HCT116 (cell line): ENCODE results near the gene SHISAL2B. TPM values are rescaled to one million over a fixed set of nuclear protein-coding genes. Genes with fewer than 3 reads are reported as not detected.

ENCODE experiments used
- ATAC-seq: fragments of 200-7000 bp; cut with Tn5 transposase; 2 replicates; pipeline ENCODE4 v1.9.1; 2020; ENCODE audit warnings: mild to moderate bottlenecking, moderate library complexity
- BruUV-seq: library from RNA; stranded (reverse); fragments of 400-500 nt; replicated peaks from 2 replicates; lab custom pipeline; 2021; lab: Mats Ljungman, UMichigan
- CTCF ChIA-PET: fragments of 300-600 bp; sonication (Branson Sonifier 250); formaldehyde crosslinking; loops from one replicate; lab custom pipeline; 2021; ENCODE audit warnings: antibody characterized with exemption; lab: Charles Lee
- POLR2A ChIA-PET: fragments of 300-600, 350-600 bp; sonication (Branson Sonifier 250); formaldehyde crosslinking; loops from one replicate; lab custom pipeline; 2021; ENCODE audit warnings: antibody characterized with exemption; lab: Charles Lee
- RAD21 ChIA-PET, 2 experiments: fragments of 300-600 bp; sonication (Branson Sonifier 250); formaldehyde crosslinking; loops; one replicate each; lab custom pipeline; 2023; ENCODE audit warnings: low total read pairs in 2 of 2; ENCODE audit not compliant: uncharacterized antibody in 2 of 2, unreplicated experiment in 2 of 2, low non-redundant PET in 1 of 2; lab: Charles Lee
- DNase-seq: peaks from one replicate; pipeline ENCODE4 v3.0.0-alpha.2; 2010; ENCODE audit warnings: low read depth, low spot score
- H2AFZ ChIP-seq: fragments of 200-600 bp; shearing (Covaris generic), sonication (generic); 2 replicates; pipeline ENCODE4 v1.6.1; 2017; ENCODE audit warnings: low read depth, mixed run types, mixed read lengths, antibody characterized with exemption, low read length; ENCODE audit not compliant: poor library complexity, severe bottlenecking
- H3K27ac ChIP-seq: 2 replicates; pipeline ENCODE4 v1.5.1; 2012; ENCODE audit warnings: low read depth, low read length
- H3K27me3 ChIP-seq: fragments of 200-600 bp; sonication (generic); 2 replicates; pipeline ENCODE4 v1.6.1; 2016; ENCODE audit warnings: mixed run types, low read length, mixed read lengths; ENCODE audit not compliant: insufficient read depth
- H3K36me3 ChIP-seq, 2 experiments: fragments of 200-500 bp in 1 of 2; fragments of 200-600 bp in 1 of 2; sonication (Bioruptor generic) in 1 of 2; sonication (generic) in 1 of 2; 2 replicates each; pipeline versions ENCODE4 v1.5.1 to v1.6.1; 2014 to 2016; ENCODE audit warnings: low read length in 2 of 2, inconsistent platforms in 1 of 2, mixed read lengths in 1 of 2, mixed run types in 1 of 2; ENCODE audit not compliant: insufficient read depth in 2 of 2, control insufficient read depth in 1 of 2
- H3K4me1 ChIP-seq, 2 experiments: fragments of 200-600 bp in 1 of 2; sonication (generic) in 1 of 2; 2 replicates each; pipeline versions ENCODE4 v1.5.1 to v1.6.1; 2012 to 2017; ENCODE audit warnings: low read length in 2 of 2, inconsistent platforms in 1 of 2, mild to moderate bottlenecking in 1 of 2, mixed read lengths in 1 of 2, mixed run types in 1 of 2, moderate library complexity in 1 of 2; ENCODE audit not compliant: insufficient read depth in 2 of 2, control insufficient read depth in 1 of 2
- H3K4me2 ChIP-seq: fragments of 200-600 bp; sonication (generic); 2 replicates; pipeline ENCODE4 v1.6.1; 2017; ENCODE audit warnings: mixed run types, low read length, mixed read lengths
- H3K4me3 ChIP-seq, 2 experiments: fragments of 200-600 bp in 1 of 2; sonication (generic) in 1 of 2; replicated peaks in 1 of 2; 2 replicates each; pipeline ENCODE4 v1.5.1; 2011 to 2016; ENCODE audit warnings: low read length in 2 of 2, control low read depth in 1 of 2, low read depth in 1 of 2, mild to moderate bottlenecking in 1 of 2, mixed read lengths in 1 of 2, mixed run types in 1 of 2
- H3K79me2 ChIP-seq: fragments of 200-600 bp; sonication (generic); 2 replicates; pipeline ENCODE4 v1.6.1; 2017; ENCODE audit warnings: mild to moderate bottlenecking, mixed run types, low read length, moderate library complexity, mixed read lengths; ENCODE audit not compliant: insufficient read depth
- H3K9ac ChIP-seq: fragments of 200-600 bp; sonication (generic); 2 replicates; pipeline ENCODE4 v1.6.1; 2016; ENCODE audit warnings: low read length, mixed read lengths
- H3K9me2 ChIP-seq: fragments of 200-600 bp; sonication (generic), shearing (Covaris generic); 2 replicates; pipeline ENCODE4 v1.6.1; 2017; ENCODE audit warnings: mixed run types, mild to moderate bottlenecking, moderate library complexity; ENCODE audit not compliant: insufficient read depth
- H3K9me3 ChIP-seq, 2 experiments: fragments of 200-500 bp in 1 of 2; fragments of 200-600 bp in 1 of 2; sonication (Bioruptor generic) in 1 of 2; sonication (generic) in 1 of 2; 2 replicates each; pipeline ENCODE4 v1.6.1; 2014 to 2017; ENCODE audit warnings: low read length in 2 of 2, mixed read lengths in 2 of 2, inconsistent platforms in 1 of 2, low read depth in 1 of 2, mild to moderate bottlenecking in 1 of 2, mixed run types in 1 of 2, moderate library complexity in 1 of 2; ENCODE audit not compliant: control insufficient read depth in 1 of 2, insufficient read depth in 1 of 2
- H4K20me1 ChIP-seq: fragments of 200-600 bp; sonication (generic), shearing (Covaris generic); 2 replicates; pipeline ENCODE4 v1.6.1; 2017; ENCODE audit warnings: mixed run types, mild to moderate bottlenecking, moderate library complexity; ENCODE audit not compliant: insufficient read depth
- CBX3 ChIP-seq: IDR thresholded peaks from 2 replicates; pipeline ENCODE4 v1.6.1; 2012; ENCODE audit warnings: low read depth
- CEBPB ChIP-seq: IDR thresholded peaks from 2 replicates; pipeline ENCODE4 v1.6.1; 2012; ENCODE audit warnings: low read depth
- ELF1 ChIP-seq: IDR thresholded peaks from 2 replicates; pipeline ENCODE4 v1.6.1; 2012; ENCODE audit warnings: low read depth, borderline replicate concordance
- FOSL1 ChIP-seq: IDR thresholded peaks from 2 replicates; pipeline ENCODE4 v1.6.1; 2012; ENCODE audit warnings: low read depth
- POLR2A ChIP-seq: IDR thresholded peaks from 2 replicates; pipeline ENCODE4 v1.7.0; 2011; ENCODE audit warnings: borderline replicate concordance; ENCODE audit not compliant: insufficient read depth, insufficient read length; ENCODE audit errors: extremely low read depth
- RAD21 ChIP-seq: IDR thresholded peaks from 2 replicates; pipeline ENCODE4 v1.6.1; 2012; ENCODE audit warnings: low read depth, mild to moderate bottlenecking
- SIN3A ChIP-seq: IDR thresholded peaks from 2 replicates; pipeline ENCODE4 v1.6.1; 2012; ENCODE audit warnings: low read depth
- SRF ChIP-seq: IDR thresholded peaks from 2 replicates; pipeline ENCODE4 v1.6.1; 2012; ENCODE audit warnings: low read depth
- TCF7L2 ChIP-seq: IDR thresholded peaks from 2 replicates; pipeline ENCODE4 v1.7.0; 2011; ENCODE audit warnings: borderline replicate concordance, inconsistent platforms; ENCODE audit not compliant: insufficient read depth, insufficient read length; ENCODE audit errors: extremely low read depth
- YY1 ChIP-seq: IDR thresholded peaks from 2 replicates; pipeline ENCODE4 v1.6.1; 2011; ENCODE audit warnings: low read length, low read depth, moderate library complexity, mild to moderate bottlenecking; ENCODE audit not compliant: insufficient replicate concordance; ENCODE audit errors: extremely low read depth
- intact Hi-C: fragments of 100-400 bp; cut with micrococcal nuclease; formaldehyde crosslinking; loops from 2 replicates; pipeline ENCODE4 v1.10.0; 2022
- total RNA-seq: library from RNA; stranded (reverse); gene quantifications from one replicate; pipeline ENCODE4 v1.2.1, GENCODE V29; 2021; ENCODE audit not compliant: unreplicated experiment
- TF ChIP-seq, protein P1 (sequence below), 3 experiments: fragments of 200-600 bp in 1 of 3; sonication (generic) in 1 of 3; IDR thresholded peaks in 2 of 3; conservative IDR thresholded peaks in 1 of 3; 2 replicates each; pipeline ENCODE4 v1.5.1; 2012 to 2017; ENCODE audit warnings: low read depth in 2 of 3, low read length in 2 of 3, antibody characterized with exemption in 1 of 3, borderline replicate concordance in 1 of 3, control low read depth in 1 of 3, mild to moderate bottlenecking in 1 of 3, mixed read lengths in 1 of 3, mixed run types in 1 of 3, moderate library complexity in 1 of 3; ENCODE audit not compliant: insufficient read depth in 1 of 3
- TF ChIP-seq, protein P2 (sequence below): IDR thresholded peaks from 2 replicates; pipeline ENCODE4 v1.6.1; 2012; ENCODE audit warnings: low read depth

SHISAL2B gene
- total RNA-seq, 1 experiment from 2014 or later, result not detected

DNA sequence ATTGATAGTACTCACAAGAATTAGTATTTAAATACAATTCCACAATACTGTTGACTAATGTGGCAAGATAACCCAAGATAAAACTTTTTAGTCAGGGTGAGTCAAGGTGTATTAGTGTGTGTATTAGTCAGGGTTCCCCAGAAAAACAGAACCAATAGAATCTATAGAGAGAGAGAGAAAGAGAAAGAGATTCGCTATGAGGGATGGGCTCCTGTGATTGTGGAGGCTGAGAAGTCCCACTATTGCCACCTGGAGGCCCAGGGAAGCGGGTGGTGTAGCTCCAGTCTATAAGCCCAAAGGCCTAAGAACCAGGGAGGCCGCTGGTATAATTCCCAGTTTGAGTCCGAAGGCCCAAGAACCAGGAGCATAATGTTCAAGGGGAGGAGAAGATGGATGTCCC is 10.0 kb upstream of the SHISAL2B start:
- Histone ChIP-seq H3K4me1 (no peaks in the 10 kb centered on the region), H2AFZ (no peak overlapping the region), H3K36me3 (no peaks in the 10 kb centered on the region), H3K4me3 (no peak overlapping the region), H3K4me2 (no peak overlapping the region), H3K9ac (no peak overlapping the region), H3K79me2 (no peaks in the 10 kb centered on the region), H3K9me2 (no peaks in the 10 kb centered on the region), H4K20me1 (no peaks in the 10 kb centered on the region), H3K27ac (no peak overlapping the region), H3K9me3 (no peaks in the 10 kb centered on the region), H3K27me3 (no peaks in the 10 kb centered on the region)
- TF ChIP-seq YY1 (no peak), TCF7L2 (no peak), SIN3A (no peak), POLR2A (no peak), CEBPB (no peak), RAD21 (0 out of 2 replicates have a peak, but pooled peaks have one; percentile 16)
- TF ChIP-seq, protein P1, sequence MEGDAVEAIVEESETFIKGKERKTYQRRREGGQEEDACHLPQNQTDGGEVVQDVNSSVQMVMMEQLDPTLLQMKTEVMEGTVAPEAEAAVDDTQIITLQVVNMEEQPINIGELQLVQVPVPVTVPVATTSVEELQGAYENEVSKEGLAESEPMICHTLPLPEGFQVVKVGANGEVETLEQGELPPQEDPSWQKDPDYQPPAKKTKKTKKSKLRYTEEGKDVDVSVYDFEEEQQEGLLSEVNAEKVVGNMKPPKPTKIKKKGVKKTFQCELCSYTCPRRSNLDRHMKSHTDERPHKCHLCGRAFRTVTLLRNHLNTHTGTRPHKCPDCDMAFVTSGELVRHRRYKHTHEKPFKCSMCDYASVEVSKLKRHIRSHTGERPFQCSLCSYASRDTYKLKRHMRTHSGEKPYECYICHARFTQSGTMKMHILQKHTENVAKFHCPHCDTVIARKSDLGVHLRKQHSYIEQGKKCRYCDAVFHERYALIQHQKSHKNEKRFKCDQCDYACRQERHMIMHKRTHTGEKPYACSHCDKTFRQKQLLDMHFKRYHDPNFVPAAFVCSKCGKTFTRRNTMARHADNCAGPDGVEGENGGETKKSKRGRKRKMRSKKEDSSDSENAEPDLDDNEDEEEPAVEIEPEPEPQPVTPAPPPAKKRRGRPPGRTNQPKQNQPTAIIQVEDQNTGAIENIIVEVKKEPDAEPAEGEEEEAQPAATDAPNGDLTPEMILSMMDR (IDR thresholded peaks at IDR 0.05 in 2 of 3, conservative IDR thresholded peaks at IDR 0.05 in 1 of 3; ENCODE audit: borderline replicate concordance in 1 of 3, insufficient read depth in 1 of 3, low read depth in 2 of 3, low read length in 2 of 3), result peak in 2 of 3 experiments; percentile 40 to 47; a peak in 4 of 6 replicates
- ATAC-seq, result peak; percentile 83
- POLR2A ChIA-PET, result no interaction called here
- CTCF ChIA-PET, result interaction anchor here (1.1 to 1.6 kb wide), 2 partner anchors 21 to 43 kb away, joined by 3 to 4 read pairs; no protein-coding TSS in a partner anchor
- RAD21 ChIA-PET, result no interaction called here
- DNase-seq, result no peak
- intact Hi-C loops, result no loop called here
- BruUV-seq, result no TSS peak

DNA sequence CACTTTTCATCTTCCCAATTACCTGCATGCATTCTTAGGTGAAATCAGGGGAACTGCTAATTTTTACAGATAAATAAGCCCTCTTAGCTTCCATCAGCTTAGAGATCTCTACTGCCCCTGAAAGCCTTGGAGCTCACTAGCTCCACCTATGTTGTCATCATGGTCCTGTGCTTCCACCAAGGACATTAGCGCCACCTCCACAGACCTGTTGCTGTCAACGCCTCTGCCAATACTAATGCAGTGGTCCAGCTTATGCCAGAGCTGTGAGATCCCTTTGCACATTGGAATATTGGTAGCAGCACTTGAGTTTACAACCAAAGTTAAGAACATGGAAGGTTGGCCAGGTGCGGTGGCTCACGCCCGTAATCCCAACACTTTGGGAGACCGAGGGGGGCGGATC is 7.7 kb upstream of the SHISAL2B start:
- H3K9me2 ChIP-seq, result no peaks in the 10 kb centered on the region
- no peaks in the 10 kb centered on the region for H3K79me2 ChIP-seq
- CTCF ChIA-PET, result interaction anchor here (0.6 to 1.0 kb wide), 2 partner anchors 20 to 75 kb away, joined by 3 to 4 read pairs; no protein-coding TSS in a partner anchor
- no peaks in the 10 kb centered on the region for H3K9me3 ChIP-seq
- no peak overlapping the region for H3K4me2 ChIP-seq
- H3K36me3 ChIP-seq, result no peaks in the 10 kb centered on the region
- H2AFZ ChIP-seq, result no peak overlapping the region
- DNase-seq, result peak; percentile 28
- BruUV-seq, result no TSS peak
- POLR2A ChIA-PET, result no interaction called here
- H3K27me3 ChIP-seq, result no peaks in the 10 kb centered on the region
- no peaks in the 10 kb centered on the region for H3K4me1 ChIP-seq
- H3K9ac ChIP-seq, result no peak overlapping the region
- intact Hi-C loops, result no loop called here
- H3K27ac ChIP-seq, result no peak overlapping the region
- H4K20me1 ChIP-seq, result no peaks in the 10 kb centered on the region
- H3K4me3 ChIP-seq, result no peak overlapping the region
- RAD21 ChIA-PET, result no interaction called here
- peak; percentile 96 for ATAC-seq
- TF ChIP-seq ELF1, result no peak
- TF ChIP-seq FOSL1, result no peak
- 0 out of 2 replicates have a peak, but pooled peaks have one; percentile 14 for TF ChIP-seq RAD21
- TF ChIP-seq SRF, result no peak
- no peak for TF ChIP-seq POLR2A
- TF ChIP-seq CBX3, result no peak
- TF ChIP-seq, protein P2, sequence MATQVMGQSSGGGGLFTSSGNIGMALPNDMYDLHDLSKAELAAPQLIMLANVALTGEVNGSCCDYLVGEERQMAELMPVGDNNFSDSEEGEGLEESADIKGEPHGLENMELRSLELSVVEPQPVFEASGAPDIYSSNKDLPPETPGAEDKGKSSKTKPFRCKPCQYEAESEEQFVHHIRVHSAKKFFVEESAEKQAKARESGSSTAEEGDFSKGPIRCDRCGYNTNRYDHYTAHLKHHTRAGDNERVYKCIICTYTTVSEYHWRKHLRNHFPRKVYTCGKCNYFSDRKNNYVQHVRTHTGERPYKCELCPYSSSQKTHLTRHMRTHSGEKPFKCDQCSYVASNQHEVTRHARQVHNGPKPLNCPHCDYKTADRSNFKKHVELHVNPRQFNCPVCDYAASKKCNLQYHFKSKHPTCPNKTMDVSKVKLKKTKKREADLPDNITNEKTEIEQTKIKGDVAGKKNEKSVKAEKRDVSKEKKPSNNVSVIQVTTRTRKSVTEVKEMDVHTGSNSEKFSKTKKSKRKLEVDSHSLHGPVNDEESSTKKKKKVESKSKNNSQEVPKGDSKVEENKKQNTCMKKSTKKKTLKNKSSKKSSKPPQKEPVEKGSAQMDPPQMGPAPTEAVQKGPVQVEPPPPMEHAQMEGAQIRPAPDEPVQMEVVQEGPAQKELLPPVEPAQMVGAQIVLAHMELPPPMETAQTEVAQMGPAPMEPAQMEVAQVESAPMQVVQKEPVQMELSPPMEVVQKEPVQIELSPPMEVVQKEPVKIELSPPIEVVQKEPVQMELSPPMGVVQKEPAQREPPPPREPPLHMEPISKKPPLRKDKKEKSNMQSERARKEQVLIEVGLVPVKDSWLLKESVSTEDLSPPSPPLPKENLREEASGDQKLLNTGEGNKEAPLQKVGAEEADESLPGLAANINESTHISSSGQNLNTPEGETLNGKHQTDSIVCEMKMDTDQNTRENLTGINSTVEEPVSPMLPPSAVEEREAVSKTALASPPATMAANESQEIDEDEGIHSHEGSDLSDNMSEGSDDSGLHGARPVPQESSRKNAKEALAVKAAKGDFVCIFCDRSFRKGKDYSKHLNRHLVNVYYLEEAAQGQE, result no peak
- no peak for TF ChIP-seq SIN3A
